Measurements from ENCODE around the gene SPATS1. TPM values are rescaled to one million over a fixed set of nuclear protein-coding genes. Genes with fewer than 3 reads are reported as not detected.

Gene SPATS1
- total RNA-seq, 3 donors from 2014 or later (not counting 1 experiment from before 2014, with no cell fraction given) = not detected

DNA sequence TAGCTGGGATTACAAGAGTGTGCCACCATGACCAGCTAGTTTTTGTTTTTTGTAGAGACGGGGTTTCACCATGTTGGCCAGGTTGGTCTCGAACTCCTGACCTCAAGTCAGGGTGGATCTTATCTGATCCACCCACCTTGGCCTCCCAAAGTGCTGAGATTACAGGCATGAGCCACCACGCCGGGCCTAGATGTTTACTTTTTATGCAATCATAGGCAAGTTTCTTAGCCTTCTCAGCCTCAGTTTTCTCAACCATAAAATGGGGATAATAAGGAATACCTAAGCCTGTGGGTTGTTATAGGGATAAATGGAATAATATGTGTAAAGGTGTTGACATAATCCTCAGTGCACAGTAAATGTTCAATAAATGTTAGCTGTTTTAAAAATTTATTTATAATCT is 9.8 kb downstream of the SPATS1 start:
- no peaks in the 10 kb centered on the region for H3K36me3 ChIP-seq (ENCODE audit: control insufficient read depth, insufficient read depth, low read length)
- no peaks in the 10 kb centered on the region for H3K27me3 ChIP-seq (ENCODE audit: control insufficient read depth, insufficient read depth, low read length)
- ATAC-seq (no peak), DNase-seq (no peak)
- 78% methylated on average over 4 of the region's 4 CpGs for WGBS (ENCODE audit: insufficient coverage)
- H3K9me3 ChIP-seq (ENCODE audit: control insufficient read depth, insufficient read depth, low read length) = no peaks in the 10 kb centered on the region
- no peak for TF ChIP-seq CTCF (IDR thresholded peaks at IDR 0.05)
- intact Hi-C loops (cut with micrococcal nuclease) = no loop called here
- no peaks in the 10 kb centered on the region for H3K4me1 Mint-ChIP-seq
- no peak overlapping the region for H3K4me3 ChIP-seq (ENCODE audit: low read length)
- no peak overlapping the region for H3K4me3 Mint-ChIP-seq
- H3K9me3 Mint-ChIP-seq = no peaks in the 10 kb centered on the region
- H3K36me3 Mint-ChIP-seq = no peaks in the 10 kb centered on the region
- H3K4me1 ChIP-seq (ENCODE audit: control insufficient read depth, insufficient read depth, low read length) = no peaks in the 10 kb centered on the region
- H3K27ac ChIP-seq (ENCODE audit: low read length) = no peak overlapping the region
- peaks cover 7 to 8% of the 10 kb centered on the region in 2 donors for H3K27me3 Mint-ChIP-seq (ENCODE audit: low read depth in 2 of 2)
- H3K27ac Mint-ChIP-seq = no peak overlapping the region

DNA sequence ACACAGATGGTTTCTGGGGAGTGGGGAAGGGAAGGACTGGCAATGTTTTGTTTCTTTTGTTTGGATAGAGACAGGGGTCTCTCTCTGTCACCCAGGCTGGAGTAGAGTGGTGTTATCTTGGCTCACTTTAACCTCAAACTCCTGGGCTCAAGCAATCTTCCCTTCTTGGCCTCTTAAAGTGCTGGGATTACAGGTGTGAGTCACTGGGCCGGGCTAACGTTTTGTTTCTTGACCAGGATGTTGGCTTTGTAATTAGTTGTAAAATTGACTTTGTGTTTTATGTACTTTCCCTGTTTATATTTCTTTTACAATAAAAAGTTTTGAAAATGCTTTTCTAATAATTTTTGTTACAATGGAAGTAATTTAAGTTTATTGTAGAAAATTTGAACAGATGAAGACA is 10.9 kb downstream of the SPATS1 start:
- no peaks in the 10 kb centered on the region for H3K9me3 ChIP-seq (ENCODE audit: control insufficient read depth, insufficient read depth, low read length)
- no peaks in the 10 kb centered on the region for H3K4me1 ChIP-seq (ENCODE audit: control insufficient read depth, insufficient read depth, low read length)
- no peaks in the 10 kb centered on the region for H3K36me3 ChIP-seq (ENCODE audit: control insufficient read depth, insufficient read depth, low read length)
- no peak for TF ChIP-seq CTCF (IDR thresholded peaks at IDR 0.05)
- ATAC-seq (no peak), DNase-seq (no peak)
- no CpG with 5 or more reads among the region's 2 CpGs for WGBS (ENCODE audit: insufficient coverage)
- no peaks in the 10 kb centered on the region for H3K9me3 Mint-ChIP-seq
- H3K27me3 ChIP-seq (ENCODE audit: control insufficient read depth, insufficient read depth, low read length) = no peaks in the 10 kb centered on the region
- no peak overlapping the region for H3K4me3 ChIP-seq (ENCODE audit: low read length)
- H3K36me3 Mint-ChIP-seq = no peaks in the 10 kb centered on the region
- H3K4me1 Mint-ChIP-seq = no peaks in the 10 kb centered on the region
- H3K27me3 Mint-ChIP-seq (ENCODE audit: low read depth in 2 of 2) = peaks cover 11 to 14% of the 10 kb centered on the region in 2 donors
- H3K4me3 Mint-ChIP-seq = no peak overlapping the region
- intact Hi-C loops (cut with micrococcal nuclease) = no loop called here
- no peak overlapping the region for H3K27ac ChIP-seq (ENCODE audit: low read length)
- H3K27ac Mint-ChIP-seq = no peak overlapping the region

DNA sequence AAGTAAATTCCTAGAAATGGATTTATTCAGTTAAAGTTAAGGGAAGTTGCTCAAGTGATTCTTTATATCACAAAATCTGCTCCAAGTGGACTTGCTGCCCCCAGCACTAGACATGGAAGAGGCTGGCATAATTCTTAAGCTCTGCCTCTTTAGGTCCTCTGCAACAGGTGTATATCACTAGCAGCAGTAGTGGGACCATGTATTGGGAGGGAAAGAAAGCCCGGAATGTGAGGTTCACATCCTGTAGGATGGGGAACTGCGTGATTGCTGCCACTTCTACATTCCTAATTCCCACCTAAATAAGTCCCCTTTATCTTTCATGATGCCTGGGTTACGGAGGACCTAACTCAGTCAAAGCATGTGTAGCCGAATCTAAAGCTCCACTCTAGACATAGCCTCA is 13.2 kb downstream of the SPATS1 start:
- intact Hi-C loops (cut with micrococcal nuclease) = no loop called here
- H3K9me3 Mint-ChIP-seq = no peaks in the 10 kb centered on the region
- no peak overlapping the region for H3K4me3 ChIP-seq (ENCODE audit: low read length)
- H3K27me3 ChIP-seq (ENCODE audit: control insufficient read depth, insufficient read depth, low read length) = no peaks in the 10 kb centered on the region
- no peak for ATAC-seq
- TF ChIP-seq CTCF (IDR thresholded peaks at IDR 0.05) = no peak
- 84% methylated on average over 2 of the region's 4 CpGs for WGBS (ENCODE audit: insufficient coverage)
- no peak for DNase-seq
- H3K4me3 Mint-ChIP-seq = no peak overlapping the region
- H3K27ac Mint-ChIP-seq = no peak overlapping the region
- no peak overlapping the region for H3K27ac ChIP-seq (ENCODE audit: low read length)
- no peaks in the 10 kb centered on the region for H3K36me3 ChIP-seq (ENCODE audit: control insufficient read depth, insufficient read depth, low read length)
- no peaks in the 10 kb centered on the region for H3K36me3 Mint-ChIP-seq
- H3K4me1 ChIP-seq (ENCODE audit: control insufficient read depth, insufficient read depth, low read length) = no peaks in the 10 kb centered on the region
- H3K9me3 ChIP-seq (ENCODE audit: control insufficient read depth, insufficient read depth, low read length) = no peaks in the 10 kb centered on the region
- H3K27me3 Mint-ChIP-seq (ENCODE audit: low read depth in 2 of 2) = peaks cover 7 to 11% of the 10 kb centered on the region in 2 donors
- no peaks in the 10 kb centered on the region for H3K4me1 Mint-ChIP-seq

DNA sequence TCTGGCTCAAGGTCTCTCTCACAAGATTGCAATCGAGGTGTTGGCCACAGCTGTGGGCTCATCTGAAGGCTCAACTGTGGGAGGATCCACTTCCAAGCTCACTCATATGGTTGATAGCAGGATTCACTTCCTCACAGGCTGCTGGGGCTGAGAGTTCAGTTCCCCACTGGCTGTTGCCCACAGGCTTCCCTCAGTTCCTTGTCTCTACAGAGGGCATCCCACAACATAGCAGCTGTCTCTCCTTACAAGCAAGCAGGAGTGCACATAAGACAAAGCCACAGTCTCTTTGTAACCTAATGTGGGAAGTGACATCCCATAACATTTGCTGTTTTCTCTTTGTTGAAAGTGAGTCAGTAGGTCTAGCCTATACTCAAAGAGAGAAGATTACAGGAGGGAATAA is 14.0 kb downstream of the SPATS1 start:
- H3K36me3 Mint-ChIP-seq = no peaks in the 10 kb centered on the region
- no peaks in the 10 kb centered on the region for H3K4me1 Mint-ChIP-seq
- Histone ChIP-seq H3K36me3 (ENCODE audit: control insufficient read depth, insufficient read depth, low read length) (no peaks in the 10 kb centered on the region), H3K4me3 (ENCODE audit: low read length) (no peak overlapping the region), H3K27ac (ENCODE audit: low read length) (no peak overlapping the region), H3K4me1 (ENCODE audit: control insufficient read depth, insufficient read depth, low read length) (no peaks in the 10 kb centered on the region), H3K9me3 (ENCODE audit: control insufficient read depth, insufficient read depth, low read length) (no peaks in the 10 kb centered on the region), H3K27me3 (ENCODE audit: control insufficient read depth, insufficient read depth, low read length) (no peaks in the 10 kb centered on the region)
- TF ChIP-seq CTCF (IDR thresholded peaks at IDR 0.05) = no peak
- no peak overlapping the region for H3K4me3 Mint-ChIP-seq
- no peaks in the 10 kb centered on the region for H3K9me3 Mint-ChIP-seq
- no peak overlapping the region for H3K27ac Mint-ChIP-seq
- DNase-seq (no peak), ATAC-seq (no peak)
- peaks cover 7 to 11% of the 10 kb centered on the region in 2 donors for H3K27me3 Mint-ChIP-seq (ENCODE audit: low read depth in 2 of 2)
- WGBS (ENCODE audit: insufficient coverage) = 61% methylated on average over 1 of the region's 1 CpG
- intact Hi-C loops (cut with micrococcal nuclease) = no loop called here
